IMR-90 (cell line): ENCODE measurements around the gene NAV2. TPM values are rescaled to one million over a fixed set of nuclear protein-coding genes. Genes with fewer than 3 reads are reported as not detected.

Experiments used
- ATAC-seq: fragments of 200-7000 bp; cut with Tn5 transposase; 2 replicates; pipeline ENCODE4 v1.9.1; 2020; ENCODE audit warnings: low read depth, mild to moderate bottlenecking, moderate library complexity
- BruUV-seq: library from RNA; stranded (reverse); fragments of 400-500 nt; replicated peaks from 2 replicates; lab custom pipeline; 2021; lab: Mats Ljungman, UMichigan
- CTCF ChIA-PET: fragments of 300-600 bp; formaldehyde crosslinking; extraction: SDS; loops from one replicate; lab custom pipeline; 2021; ENCODE audit warnings: antibody characterized with exemption; lab: Yijun Ruan, JAX
- POLR2A ChIA-PET: fragments of 300-600 bp; sonication (Branson Sonifier 250); formaldehyde crosslinking; loops from one replicate; lab custom pipeline; 2022; ENCODE audit warnings: antibody characterized with exemption; ENCODE audit not compliant: unreplicated experiment; lab: Charles Lee
- DNase-seq: peaks from one replicate; pipeline ENCODE4 v3.0.0; 2013
- H2AFZ ChIP-seq: replicated peaks from 2 replicates; pipeline ENCODE3; 2013; ENCODE audit warnings: low read length, mild to moderate bottlenecking; ENCODE audit not compliant: poor library complexity
- H2AK5ac ChIP-seq: 2 replicates; pipeline ENCODE4 v1.6.1; 2013; ENCODE audit warnings: low read depth, low read length, inconsistent platforms
- H2AK9ac ChIP-seq: replicated peaks from 2 replicates; pipeline ENCODE3; 2013; ENCODE audit warnings: mild to moderate bottlenecking, low read depth, low read length, moderate library complexity; ENCODE audit not compliant: poor library complexity
- H2BK120ac ChIP-seq: 2 replicates; pipeline ENCODE4 v1.6.1; 2013; ENCODE audit warnings: low read depth, low read length, inconsistent platforms
- H2BK15ac ChIP-seq: 3 replicates; pipeline ENCODE4 v1.6.1; 2013; ENCODE audit warnings: low read depth, low read length, inconsistent platforms
- H2BK20ac ChIP-seq: 2 replicates; pipeline ENCODE4 v1.6.1; 2013; ENCODE audit warnings: low read depth, mild to moderate bottlenecking, inconsistent platforms, low read length, moderate library complexity
- H2BK5ac ChIP-seq: 2 replicates; pipeline ENCODE4 v1.6.1; 2013; ENCODE audit warnings: mild to moderate bottlenecking, low read depth, low read length, inconsistent platforms; ENCODE audit not compliant: poor library complexity, severe bottlenecking
- H3K14ac ChIP-seq: replicated peaks from 2 replicates; pipeline ENCODE4 v1.6.1; 2013; ENCODE audit warnings: low read depth, low read length, inconsistent platforms
- H3K18ac ChIP-seq: 2 replicates; pipeline ENCODE4 v1.6.1; 2013; ENCODE audit warnings: low read depth, low read length, control low read depth
- H3K23ac ChIP-seq: 2 replicates; pipeline ENCODE4 v1.6.1; 2013; ENCODE audit warnings: low read depth, low read length, inconsistent platforms
- H3K27ac ChIP-seq: 2 replicates; pipeline ENCODE4 v1.5.1; 2013; ENCODE audit warnings: mild to moderate bottlenecking, control low read depth, low read length; ENCODE audit not compliant: insufficient read depth
- H3K27me3 ChIP-seq: 2 replicates; pipeline ENCODE4 v1.6.1; 2013; ENCODE audit warnings: low read length; ENCODE audit not compliant: control insufficient read depth, insufficient read depth
- H3K36me3 ChIP-seq: 2 replicates; pipeline ENCODE4 v1.6.1; 2013; ENCODE audit warnings: low read length, mixed read lengths; ENCODE audit not compliant: control insufficient read depth, insufficient read depth
- H3K4ac ChIP-seq: 2 replicates; pipeline ENCODE4 v1.6.1; 2013; ENCODE audit warnings: low read depth, low read length, inconsistent platforms
- H3K4me1 ChIP-seq: 2 replicates; pipeline ENCODE4 v1.6.1; 2013; ENCODE audit warnings: low read length, mixed read lengths; ENCODE audit not compliant: control insufficient read depth, insufficient read depth
- H3K4me2 ChIP-seq: 2 replicates; pipeline ENCODE4 v1.6.1; 2013; ENCODE audit warnings: low read depth, mild to moderate bottlenecking, control low read depth, low read length, moderate library complexity
- H3K4me3 ChIP-seq: 2 replicates; pipeline ENCODE4 v1.5.1; 2013; ENCODE audit warnings: low read depth, mild to moderate bottlenecking, control low read depth, low read length, moderate library complexity; ENCODE audit not compliant: insufficient read depth
- H3K56ac ChIP-seq: 2 replicates; pipeline ENCODE4 v1.6.1; 2013; ENCODE audit warnings: low read length, inconsistent platforms; ENCODE audit not compliant: insufficient read depth; ENCODE audit errors: extremely low read depth
- H3K79me1 ChIP-seq, 2 experiments: 2 replicates each; pipeline ENCODE4 v1.6.1; 2013; ENCODE audit warnings: low read length in 2 of 2, inconsistent platforms in 1 of 2, low read depth in 1 of 2
- H3K9ac ChIP-seq: 2 replicates; pipeline ENCODE4 v1.6.1; 2013; ENCODE audit warnings: low read depth, low read length, control low read depth
- H3K9me1 ChIP-seq: 2 replicates; pipeline ENCODE4 v1.6.1; 2013; ENCODE audit warnings: low read length, inconsistent platforms; ENCODE audit not compliant: insufficient read depth
- H3K9me3 ChIP-seq: 2 replicates; pipeline ENCODE4 v1.6.1; 2013; ENCODE audit warnings: low read length; ENCODE audit not compliant: control insufficient read depth, insufficient read depth
- H4K20me1 ChIP-seq: 2 replicates; pipeline ENCODE4 v1.6.1; 2013; ENCODE audit warnings: low read length, inconsistent platforms; ENCODE audit not compliant: insufficient read depth
- H4K5ac ChIP-seq: 2 replicates; pipeline ENCODE4 v1.6.1; 2013; ENCODE audit warnings: mild to moderate bottlenecking, low read depth, low read length, control low read depth
- H4K8ac ChIP-seq, 2 experiments: 2 replicates each; pipeline ENCODE4 v1.6.1; 2013; ENCODE audit warnings: low read depth in 2 of 2, low read length in 2 of 2, control low read depth in 1 of 2, inconsistent platforms in 1 of 2
- H4K91ac ChIP-seq: 2 replicates; pipeline ENCODE4 v1.6.1; 2013; ENCODE audit warnings: low read depth, low read length, inconsistent platforms; ENCODE audit not compliant: insufficient read depth
- BHLHE40 ChIP-seq: fragments of 150-350 bp; IDR thresholded peaks from 2 replicates; pipeline ENCODE4 v1.6.1; 2016; ENCODE audit warnings: mild to moderate bottlenecking, low read depth, low read length
- CEBPB ChIP-seq: IDR thresholded peaks from 2 replicates; pipeline ENCODE4 v1.6.1; 2012; ENCODE audit warnings: low read depth, low read length, improper control_type of control experiment
- CHD1 ChIP-seq: IDR thresholded peaks from 2 replicates; pipeline ENCODE4 v1.6.1; 2012; ENCODE audit warnings: low read depth, low read length, improper control_type of control experiment
- CTCF ChIP-seq: conservative IDR thresholded peaks from 2 replicates; pipeline ENCODE4 v1.5.1; 2012; ENCODE audit warnings: mild to moderate bottlenecking, low read depth, low read length, improper control_type of control experiment
- ELK1 ChIP-seq: fragments of 150-350 bp; IDR thresholded peaks from 2 replicates; pipeline ENCODE4 v1.6.1; 2016; ENCODE audit warnings: low read depth, mild to moderate bottlenecking, low read length, moderate library complexity, borderline replicate concordance
- MAFK ChIP-seq: IDR thresholded peaks from 2 replicates; pipeline ENCODE4 v1.6.1; 2012; ENCODE audit warnings: low read depth, low read length, improper control_type of control experiment
- MAZ ChIP-seq: IDR thresholded peaks from 2 replicates; pipeline ENCODE4 v1.6.1; 2012; ENCODE audit warnings: low read depth, mild to moderate bottlenecking, low read length, improper control_type of control experiment, moderate library complexity, borderline replicate concordance
- NFE2L2 ChIP-seq: fragments of 150-350 bp; IDR thresholded peaks from 2 replicates; pipeline ENCODE4 v1.6.1; 2016; ENCODE audit warnings: low read depth, mild to moderate bottlenecking, low read length
- RAD21 ChIP-seq: IDR thresholded peaks from 2 replicates; pipeline ENCODE4 v1.6.1; 2012; ENCODE audit warnings: low read length, improper control_type of control experiment
- RCOR1 ChIP-seq: IDR thresholded peaks from 2 replicates; pipeline ENCODE4 v1.6.1; 2012; ENCODE audit warnings: mild to moderate bottlenecking, low read length, improper control_type of control experiment; ENCODE audit not compliant: insufficient replicate concordance
- RFX5 ChIP-seq: IDR thresholded peaks from 2 replicates; pipeline ENCODE4 v1.8.0; 2012; ENCODE audit warnings: low read depth, mild to moderate bottlenecking, low read length, moderate library complexity
- SMC3 ChIP-seq: fragments of 150-350 bp; IDR thresholded peaks from 2 replicates; pipeline ENCODE4 v1.6.1; 2016; ENCODE audit warnings: low read depth, mild to moderate bottlenecking, antibody characterized with exemption, low read length, moderate library complexity
- USF2 ChIP-seq: fragments of 150-350 bp; IDR thresholded peaks from 2 replicates; pipeline ENCODE4 v1.6.1; 2017; ENCODE audit warnings: mild to moderate bottlenecking, antibody characterized with exemption, low read length, low read depth
- WGBS, 2 experiments: methylation state at CpG; one replicate each; pipeline versions ENCODE4 v1.1.5 to v1.1.7; 2013; ENCODE audit warnings: missing lambda C conversion rate in 2 of 2; ENCODE audit not compliant: insufficient read length in 1 of 2; ENCODE audit errors: extremely low coverage in 2 of 2; 5-methylcytosine and 5-hydroxymethylcytosine counted together
- dilution Hi-C: fragments of 300-500 bp; cut with HindIII; formaldehyde crosslinking; loops from one replicate; pipeline ENCODE4 v1.14.3; 2018; ENCODE audit warnings: low sequenced_read_pairs; ENCODE audit not compliant: unreplicated experiment
- in situ Hi-C: fragments of 300-500 bp; cut with MboI; formaldehyde crosslinking; loops from 3 replicates; pipeline ENCODE4 v1.14.3; 2019; ENCODE audit warnings: low sequenced_read_pairs, inconsistent platforms, mixed read lengths
- intact Hi-C: fragments of 100-400 bp; cut with micrococcal nuclease; formaldehyde crosslinking; loops from 2 replicates; pipeline ENCODE4 v1.10.0; 2022
- polyA plus RNA-seq, 3 experiments: library from polyadenylated mRNA; depleted of rRNA; stranded (reverse); fragments of >200 nt; gene quantifications; 2 replicates each; pipeline ENCODE4 v1.2.3, GENCODE V29; 2012; ENCODE audit warnings: low replicate concordance in 1 of 3
- total RNA-seq: library from RNA; depleted of rRNA; stranded (reverse); fragments of >200 nt; gene quantifications from 2 replicates; pipeline ENCODE4 v1.2.3, GENCODE V29; 2012

NAV2 gene
- total and polyA plus RNA-seq, 2 of the 4 experiments (the other 2 are of a cell fraction) = 4.5 to 12.6 TPM

GRCh38 chr11:19878520-19878919 lies 165.9 kb downstream of the NAV2 start:
- H2AK5ac ChIP-seq = no peak overlapping the region
- dilution Hi-C loops = no loop called here
- no peak overlapping the region for H2BK5ac ChIP-seq
- H3K9me3 ChIP-seq = no peaks in the 10 kb centered on the region
- no peak overlapping the region for H3K4ac ChIP-seq
- no peak overlapping the region for H2BK120ac ChIP-seq
- no peaks in the 10 kb centered on the region for H3K9me1 ChIP-seq
- H2AFZ ChIP-seq = no peak overlapping the region
- peaks cover 0 to 9% of the 10 kb centered on the region in 2 experiments; a peak in 2 of 4 replicates for H3K79me1 ChIP-seq
- ChIA-PET CTCF (no interaction called here), POLR2A (no interaction called here)
- in situ Hi-C loops = no loop called here
- DNase-seq = no peak
- H3K27ac ChIP-seq = no peak overlapping the region
- no peak for ATAC-seq
- no peak overlapping the region for H3K4me3 ChIP-seq
- H3K9ac ChIP-seq = no peak overlapping the region
- H3K4me2 ChIP-seq = no peak overlapping the region
- WGBS, 2 experiments = 100% methylated on average over 1 of the region's 6 CpGs; no CpG with 5 or more reads in 1 of the 2 experiments
- intact Hi-C loops = no loop called here
- H3K36me3 ChIP-seq = peaks cover 12% of the 10 kb centered on the region
- H3K14ac ChIP-seq = no peak overlapping the region
- H3K4me1 ChIP-seq = no peaks in the 10 kb centered on the region
- H3K27me3 ChIP-seq = no peaks in the 10 kb centered on the region
- no peak overlapping the region for H4K5ac ChIP-seq
- no peak overlapping the region for H2AK9ac ChIP-seq
- no peak overlapping the region for H3K18ac ChIP-seq
- H3K23ac ChIP-seq = no peak overlapping the region
- no peak overlapping the region for H3K56ac ChIP-seq
- no peaks in the 10 kb centered on the region; the same call in 1 of the 2 replicates for H4K20me1 ChIP-seq
- H2BK20ac ChIP-seq = no peak overlapping the region
- H4K8ac ChIP-seq = no peak overlapping the region
- no TSS peak for BruUV-seq
- no peak overlapping the region for H4K91ac ChIP-seq
- no peak overlapping the region for H2BK15ac ChIP-seq
- TF ChIP-seq NFE2L2 (no peak), MAFK (no peak), RAD21 (no peak), USF2 (no peak), ELK1 (no peak), BHLHE40 (no peak), CHD1 (no peak), MAZ (no peak), CTCF (no peak), RCOR1 (no peak), SMC3 (no peak), CEBPB (no peak), RFX5 (no peak)
